HepG2 (cell line): ENCODE results near the gene GPBAR1. TPM values are rescaled to one million over a fixed set of nuclear protein-coding genes. Genes with fewer than 3 reads are reported as not detected.
"Not testable (repeated sequence)": the region's sequence is repeated elsewhere in the genome, so short reads cannot be mapped to it uniquely, and the experiment has no call there.

Source experiments
- ATAC-seq: fragments of 200-7000 bp; cut with Tn5 transposase; 3 replicates; pipeline ENCODE4 v1.9.1; 2020; ENCODE audit warnings: mild to moderate bottlenecking, moderate library complexity
- BruUV-seq: library from RNA; stranded (reverse); fragments of 400-500 nt; replicated peaks from 2 replicates; lab custom pipeline; 2021; lab: Mats Ljungman, UMichigan
- CTCF ChIA-PET: fragments of 300-600 bp; formaldehyde crosslinking; extraction: SDS; loops from one replicate; lab custom pipeline; 2021; ENCODE audit warnings: low total read pairs, inconsistent platforms, low intra/inter-chr PET ratio; lab: Yijun Ruan, JAX
- POLR2A ChIA-PET: fragments of 350-600 bp; sonication (Branson Sonifier 250); formaldehyde crosslinking; loops from one replicate; lab custom pipeline; 2020; ENCODE audit warnings: antibody characterized with exemption, inconsistent platforms; lab: Yijun Ruan, JAX
- DNase-seq: peaks from one replicate; pipeline ENCODE4 v3.0.0-alpha.2; 2015; ENCODE audit warnings: low spot score
- FAIRE-seq: peaks from 3 replicates; lab custom pipeline; 2011; peaks lifted over from hg19 to GRCh38; lab: Jason Lieb, UNC
- H2AFZ ChIP-seq: one replicate; pipeline ENCODE4 v1.6.1; 2011; ENCODE audit warnings: low read length, inconsistent platforms
- H3K27ac ChIP-seq: fragments of 300-600 bp; 3 replicates; pipeline ENCODE4 v1.8.0; 2011; ENCODE audit warnings: mixed run types, mild to moderate bottlenecking, mixed read lengths, low read length, inconsistent platforms; ENCODE audit not compliant: insufficient read depth; ENCODE audit errors: extremely low read length
- H3K27me3 ChIP-seq, 2 experiments: fragments of 200-600 bp in 1 of 2; 2 replicates in 1 of 2; 3 replicates in 1 of 2; pipeline versions ENCODE4 v1.6.0 to v1.8.0; 2011; ENCODE audit warnings: low read length in 2 of 2, mild to moderate bottlenecking in 2 of 2, moderate library complexity in 2 of 2, inconsistent platforms in 1 of 2; ENCODE audit not compliant: insufficient read depth in 2 of 2, control insufficient read depth in 1 of 2
- H3K36me3 ChIP-seq, 2 experiments: fragments of 200-600 bp in 1 of 2; replicated peaks in 1 of 2; 2 replicates in 1 of 2; 3 replicates in 1 of 2; pipeline versions ENCODE4 v1.5.1 to v1.8.0; 2011; ENCODE audit warnings: low read length in 2 of 2, inconsistent platforms in 1 of 2; ENCODE audit not compliant: insufficient read depth in 2 of 2, control insufficient read depth in 1 of 2
- H3K4me1 ChIP-seq: 2 replicates; pipeline ENCODE4 v1.5.1; 2012; ENCODE audit warnings: low read length, inconsistent platforms; ENCODE audit not compliant: insufficient read depth
- H3K4me2 ChIP-seq: 2 replicates; pipeline ENCODE4 v1.6.0; 2011; ENCODE audit warnings: low read depth, low read length, inconsistent platforms
- H3K4me3 ChIP-seq, 3 experiments: fragments of 200-600 bp in 1 of 3; sonication (generic), shearing (Covaris generic) in 1 of 3; replicated peaks in 1 of 3; 2 replicates each; pipeline ENCODE4 v1.5.1; 2011 to 2016; ENCODE audit warnings: low read length in 3 of 3, inconsistent platforms in 2 of 3, low read depth in 2 of 3, mild to moderate bottlenecking in 2 of 3, control low read depth in 1 of 3, mixed read lengths in 1 of 3; ENCODE audit not compliant: insufficient read depth in 1 of 3
- H3K79me2 ChIP-seq: one replicate; pipeline ENCODE4 v1.6.1; 2011; ENCODE audit warnings: low read length, inconsistent platforms; ENCODE audit not compliant: insufficient read depth
- H3K9ac ChIP-seq: 2 replicates; pipeline ENCODE4 v1.6.0; 2011; ENCODE audit warnings: mild to moderate bottlenecking, low read depth, low read length, inconsistent platforms; ENCODE audit not compliant: insufficient read depth
- H3K9me3 ChIP-seq: 2 replicates; pipeline ENCODE4 v1.5.1; 2012; ENCODE audit warnings: mild to moderate bottlenecking, low read length
- H4K20me1 ChIP-seq: 2 replicates; pipeline ENCODE4 v1.6.0; 2011; ENCODE audit warnings: inconsistent platforms, mild to moderate bottlenecking, low read length, moderate library complexity; ENCODE audit not compliant: insufficient read depth
- ATF1 ChIP-seq: IDR thresholded peaks from 2 replicates; pipeline ENCODE4 v1.6.1; 2016; ENCODE audit warnings: mild to moderate bottlenecking, control low read depth
- ATF4 ChIP-seq, 2 experiments: fragments of 450-650 bp in 1 of 2; sonication (generic) in 1 of 2; formaldehyde crosslinking; IDR thresholded peaks; 2 replicates each; pipeline versions ENCODE4 v1.5.0 to v1.8.0; 2020 to 2022; ENCODE audit warnings: mild to moderate bottlenecking in 1 of 2, missing genetic modification reagents in 1 of 2
- ERF ChIP-seq: IDR thresholded peaks from 2 replicates; pipeline ENCODE4 v1.6.1; 2018; ENCODE audit warnings: missing biosample characterization, missing genetic modification reagents
- HDAC2 ChIP-seq: sonication (generic); formaldehyde crosslinking; IDR thresholded peaks from 2 replicates; pipeline ENCODE4 v1.4.0; 2020; ENCODE audit warnings: missing genetic modification reagents
- HHEX ChIP-seq: IDR thresholded peaks from 2 replicates; pipeline ENCODE4 v1.6.1; 2016; ENCODE audit warnings: control low read depth
- LCORL ChIP-seq, 2 experiments: fragments of 450-650 bp in 1 of 2; sonication (generic) in 1 of 2; formaldehyde crosslinking in 1 of 2; IDR thresholded peaks; 2 replicates each; pipeline versions ENCODE4 v1.5.0 to v1.6.1; 2017 to 2020; ENCODE audit warnings: antibody characterized with exemption in 1 of 2, missing genetic modification reagents in 1 of 2
- MIER3 ChIP-seq: IDR thresholded peaks from 2 replicates; pipeline ENCODE4 v1.6.1; 2016; ENCODE audit warnings: missing compliant biosample characterization, borderline replicate concordance
- PAXIP1 ChIP-seq: sonication (generic); formaldehyde crosslinking; conservative IDR thresholded peaks from 2 replicates; pipeline ENCODE4 v1.4.0; 2020; ENCODE audit warnings: mild to moderate bottlenecking, missing genetic modification reagents, moderate library complexity
- RARA ChIP-seq: IDR thresholded peaks from 2 replicates; pipeline ENCODE4 v1.6.1; 2016; ENCODE audit warnings: missing genetic modification reagents, missing compliant biosample characterization
- RARG ChIP-seq: sonication (generic); formaldehyde crosslinking; IDR thresholded peaks from 2 replicates; pipeline ENCODE4 v1.4.0; 2020; ENCODE audit warnings: low read depth, mild to moderate bottlenecking, missing genetic modification reagents
- SP4 ChIP-seq: sonication (generic); formaldehyde crosslinking; IDR thresholded peaks from 2 replicates; pipeline ENCODE4 v1.8.1; 2023; ENCODE audit warnings: mild to moderate bottlenecking, missing genetic modification reagents
- TCF7 ChIP-seq: sonication (generic); IDR thresholded peaks from 2 replicates; pipeline ENCODE4 v1.6.1; 2016; ENCODE audit warnings: antibody characterized with exemption, low read depth
- ZGPAT ChIP-seq: IDR thresholded peaks from 2 replicates; pipeline ENCODE4 v1.6.1; 2016; ENCODE audit warnings: mild to moderate bottlenecking
- ZNF317 ChIP-seq: sonication (generic); formaldehyde crosslinking; IDR thresholded peaks from 2 replicates; pipeline ENCODE4 v1.5.0; 2020; ENCODE audit warnings: mild to moderate bottlenecking, missing genetic modification reagents
- ZNF335 ChIP-seq: sonication (generic); formaldehyde crosslinking; IDR thresholded peaks from 2 replicates; pipeline ENCODE4 v1.4.0; 2020; ENCODE audit warnings: missing genetic modification reagents
- ZNF747 ChIP-seq: sonication (generic); formaldehyde crosslinking; IDR thresholded peaks from 2 replicates; pipeline ENCODE4 v1.8.1; 2023; ENCODE audit warnings: missing genetic modification reagents, mild to moderate bottlenecking, borderline replicate concordance
- WGBS: methylation state at CpG from one replicate; pipeline ENCODE4 v1.1.6; 2017; ENCODE audit warnings: low lambda C conversion rate; 5-methylcytosine and 5-hydroxymethylcytosine counted together
- in situ Hi-C: cut with HindIII; loops from 2 replicates; pipeline ENCODE4 v1.10.0; 2017; ENCODE audit warnings: low pct_unique_long_range_greater_than_20kb; ENCODE audit not compliant: extremely low pct_ligation_motif_present
- intact Hi-C: fragments of 100-400 bp; cut with micrococcal nuclease; formaldehyde crosslinking; loops from one replicate; pipeline ENCODE4 v1.10.0; 2022; ENCODE audit not compliant: unreplicated experiment
- polyA plus RNA-seq, 8 experiments: library from polyadenylated mRNA; depleted of rRNA in 3 of 8; stranded (reverse) in 7 of 8; unstranded in 1 of 8; fragments of >200 nt; fragmentation: Illumina TruSeq in 4 of 8; extraction: Trizol in 4 of 8; gene quantifications; 2 replicates each; pipeline versions ENCODE4 v1.2.1 to v1.2.3, GENCODE V29; 2011 to 2016; ENCODE audit warnings: low read depth in 4 of 8, missing spikeins in 1 of 8, mixed read lengths in 1 of 8; ENCODE audit not compliant: insufficient read depth in 1 of 8
- total RNA-seq, 5 experiments: library from RNA; depleted of rRNA; stranded (reverse); fragments of >200 nt; fragmentation: Illumina TruSeq; extraction: Trizol; gene quantifications; 2 replicates each; pipeline ENCODE4 v1.2.3, GENCODE V29; 2016; ENCODE audit warnings: low read depth in 1 of 5

The GPBAR1 gene
- total and polyA plus RNA-seq, 2 of the 13 experiments (the other 11 are each of a cell fraction or from before 2014, with no cell fraction given): 0.05 to 0.09 TPM

GRCh38 chr2:218311541-218312266 is 50.9 kb downstream of the GPBAR1 start:
- H3K27me3 ChIP-seq; H2AFZ ChIP-seq; in situ Hi-C loops; FAIRE-seq; H3K9me3 ChIP-seq; H3K9ac ChIP-seq; H3K79me2 ChIP-seq; H4K20me1 ChIP-seq; DNase-seq; BruUV-seq; H3K36me3 ChIP-seq; TF ChIP-seq LCORL (IDR thresholded peaks at IDR 0.05): not testable (repeated sequence)
- ATAC-seq: peak; percentile 53
- intact Hi-C loops: loop anchor here (1.0 to 2.0 kb wide), 2 partner anchors 11 to 43 kb away; no protein-coding TSS in a partner anchor
- H3K4me1 ChIP-seq: peaks cover 74% of the 10 kb centered on the region
- POLR2A ChIA-PET: interaction anchor here (0.6 to 2.8 kb wide), 7 partner anchors 11 to 88 kb away, joined by 3 to 37 read pairs (median 5); partner anchors contain the start of genes CATIP, CTDSP1 and TMBIM1
- H3K4me3 ChIP-seq: peak overlapping the region; percentile 19 to 47 (median 36); a peak in 4 of 6 replicates
- peak overlapping the region; percentile 58 for H3K27ac ChIP-seq
- CTCF ChIA-PET: interaction anchor here (2.1 kb wide), 1 partner anchor 45 kb away, joined by 6 read pairs; the partner anchor contains the start of gene CATIP
- WGBS: 3% methylated on average over 11 of the region's 11 CpGs
- peak overlapping the region; percentile 79 for H3K4me2 ChIP-seq
- TF ChIP-seq ZNF335 (CRISPR knock-in tag) (peak; percentile 6; the same call in 1 of the 2 replicates), TCF7 (0 out of 2 replicates have a peak, but pooled peaks have one; percentile 8), RARA (0 out of 2 replicates have a peak, but pooled peaks have one; percentile 21), SP4 (CRISPR knock-in tag) (0 out of 2 replicates have a peak, but pooled peaks have one; percentile 1), ZNF747 (CRISPR knock-in tag) (peak; percentile 53; the same call in 1 of the 2 replicates), RARG (0 out of 2 replicates have a peak, but pooled peaks have one; percentile 2), ZNF317 (CRISPR knock-in tag) (0 out of 2 replicates have a peak, but pooled peaks have one; percentile 1), PAXIP1 (CRISPR knock-in tag) (peak; percentile 36; the same call in 1 of the 2 replicates), MIER3 (CRISPR knock-in tag) (0 out of 2 replicates have a peak, but pooled peaks have one; percentile 11), ATF1 (CRISPR knock-in tag) (peak; percentile 41; the same call in 1 of the 2 replicates), HDAC2 (0 out of 2 replicates have a peak, but pooled peaks have one; percentile 2), LCORL (CRISPR knock-in tag; IDR thresholded peaks at IDR 0.05) (peak; percentile 20; the same call in 1 of the 2 replicates), ZGPAT (CRISPR knock-in tag) (peak; percentile 16; the same call in 1 of the 2 replicates), HHEX (peak; percentile 14; the same call in 1 of the 2 replicates), ERF (0 out of 2 replicates have a peak, but pooled peaks have one; percentile 3), ATF4 (CRISPR knock-in tag; IDR thresholded peaks at IDR 0.05) (0 out of 4 replicates have a peak, but pooled peaks of 1 of the 2 experiments have one; percentile 24)
